Stomach (tissue), 19 donors: ENCODE measurements around the gene KCNK1. TPM values are rescaled to one million over a fixed set of nuclear protein-coding genes. Genes with fewer than 3 reads are reported as not detected.

Experiments
- DNase-seq, 2 donors: peaks; one replicate each; pipeline versions ENCODE4 v3.0.0 to v3.0.0-alpha.2; 2013 to 2019
- H3K27ac ChIP-seq, 5 donors: fragments of 200-600 bp in 4 of 5; sonication (generic) in 4 of 5; one replicate each; pipeline ENCODE4 v1.5.1; 2013 to 2019; ENCODE audit warnings: mild to moderate bottlenecking in 1 of 5, moderate library complexity in 1 of 5
- H3K27me3 ChIP-seq, 3 donors: fragments of 200-600 bp; sonication (generic); one replicate each; pipeline ENCODE4 v1.5.1; 2017 to 2019; ENCODE audit warnings: mixed run types in 1 of 3
- H3K36me3 ChIP-seq, 4 donors: fragments of 200-600 bp; sonication (generic); 1 replicate in 3 of 4; 2 replicates in 1 of 4; pipeline ENCODE4 v1.5.1; 2016 to 2019
- H3K4me1 ChIP-seq, 4 donors: fragments of 200-600 bp; sonication (generic); one replicate each; pipeline ENCODE4 v1.5.1; 2016 to 2019
- H3K4me3 ChIP-seq, 4 donors: fragments of 200-600 bp; sonication (generic) in 3 of 4; one replicate each; pipeline ENCODE4 v1.5.1; 2016 to 2019; ENCODE audit warnings: mild to moderate bottlenecking in 1 of 4
- H3K9me3 ChIP-seq, 4 donors: fragments of 200-600 bp; sonication (generic); one replicate each; pipeline ENCODE4 v1.5.1; 2016 to 2019
- CTCF ChIP-seq, 7 experiments: fragments of 450-650 bp in 4 of 7; fragments of 200-600 bp in 3 of 7; sonication (generic) in 3 of 7; IDR thresholded peaks; one replicate each; pipeline ENCODE4 v1.5.1; 2016 to 2019; ENCODE audit warnings: antibody characterized with exemption in 7 of 7, control low read depth in 2 of 7, mild to moderate bottlenecking in 1 of 7
- EP300 ChIP-seq: sonication (generic); formaldehyde crosslinking; IDR thresholded peaks from one replicate; pipeline ENCODE4 v1.6.1; 2017; ENCODE audit warnings: antibody characterized with exemption
- POLR2A ChIP-seq, 4 donors: fragments of 450-650 bp; IDR thresholded peaks; one replicate each; pipeline ENCODE4 v1.6.1; 2016; ENCODE audit warnings: antibody characterized with exemption in 4 of 4, control low read depth in 2 of 4, mild to moderate bottlenecking in 1 of 4, moderate library complexity in 1 of 4
- POLR2AphosphoS5 ChIP-seq, 3 donors: sonication (generic); formaldehyde crosslinking; IDR thresholded peaks; one replicate each; pipeline ENCODE4 v1.6.1; 2016; ENCODE audit warnings: antibody characterized with exemption in 3 of 3
- WGBS, 5 donors: extraction: QIAGEN DNeasy Blood & Tissue Kit in 3 of 5; methylation state at CpG; one replicate each; pipeline versions ENCODE4 v1.1.5 to v1.1.7; 2013 to 2018; 5-methylcytosine and 5-hydroxymethylcytosine counted together
- intact Hi-C: fragments of 100-400 bp; cut with DNase I; formaldehyde crosslinking; loops from one replicate; pipeline ENCODE4 v1.15.1; 2023; ENCODE audit warnings: low total_unique reads
- long read RNA-seq, 10 donors: transcript quantifications; one replicate each; lab custom pipeline, GENCODE V29; 2026
- polyA plus RNA-seq, 3 donors: library from polyadenylated mRNA; stranded (reverse); fragments of 200-250 nt; gene quantifications; one replicate each; pipeline ENCODE4 v1.2.3, GENCODE V29; 2013
- total RNA-seq, 5 donors: library from RNA; depleted of rRNA; stranded (reverse); fragments of >200 nt; gene quantifications; one replicate each; pipeline versions ENCODE4 v1.1.0 to v1.2.3, GENCODE V29; 2014 to 2016
- donor health status: healthy with polysubstance abuse.
- donor health status: Bipolar disorder and iron deficiency.
- donor health status: healthy.

KCNK1 gene
- total RNA-seq (10 to 100 TPM in 2 of 5 donors, 1 to 10 TPM in 3; 4.1 to 52.5 (median 5.8) TPM), polyA plus RNA-seq (10 to 100 TPM in 2 of 3 donors, 1 to 10 TPM in 1; 7.6 to 20.9 (median 11.5) TPM)
- long read RNA-seq, donor 1, transcript KCNK1-202 (3 exons, 2,161 nt): major isoform, 5 of 5 reads
- long read RNA-seq, donor 1, partial matches to known transcripts: 0 of 5 reads
- long read RNA-seq, donor 1, other reads (novel, unspliced or antisense): 0 of 5 reads
- long read RNA-seq, donor 2, transcript KCNK1-202 (3 exons, 2,161 nt): major isoform, 11 of 11 reads
- long read RNA-seq, donor 2, partial matches to known transcripts: 0 of 11 reads
- long read RNA-seq, donor 2, other reads (novel, unspliced or antisense): 0 of 11 reads
- long read RNA-seq, donor 3, transcript KCNK1-202 (3 exons, 2,161 nt): major isoform, 5 of 5 reads
- long read RNA-seq, donor 3, partial matches to known transcripts: 0 of 5 reads
- long read RNA-seq, donor 3, other reads (novel, unspliced or antisense): 0 of 5 reads
- long read RNA-seq, donor 4, partial matches to known transcripts: 0 of 1 reads
- long read RNA-seq, donor 4, other reads (novel, unspliced or antisense): 0 of 1 reads
- long read RNA-seq, donor 5, partial matches to known transcripts: 0 of 4 reads
- long read RNA-seq, donor 5, other reads (novel, unspliced or antisense): 0 of 4 reads
- long read RNA-seq, donor 6: 0 reads
- long read RNA-seq, donor 7, transcript KCNK1-202 (3 exons, 2,161 nt): major isoform, 13 of 13 reads
- long read RNA-seq, donor 7, partial matches to known transcripts: 0 of 13 reads
- long read RNA-seq, donor 7, other reads (novel, unspliced or antisense): 0 of 13 reads
- long read RNA-seq, donor 8, partial matches to known transcripts: 0 of 3 reads
- long read RNA-seq, donor 8, other reads (novel, unspliced or antisense): 0 of 3 reads
- long read RNA-seq, donor 9, partial matches to known transcripts: 0 of 3 reads
- long read RNA-seq, donor 9, other reads (novel, unspliced or antisense): 0 of 3 reads
- long read RNA-seq, donor 10, transcript KCNK1-202 (3 exons, 2,161 nt): major isoform, 9 of 9 reads
- long read RNA-seq, donor 10, partial matches to known transcripts: 0 of 9 reads
- long read RNA-seq, donor 10, other reads (novel, unspliced or antisense): 0 of 9 reads

GRCh38 chr1:233613252-233614172, at the start of gene KCNK1:
TSS of gene KCNK1 (plus strand) at chr1:233614106. CDS start at chr1:233614172, 66 bp downstream.
- Histone ChIP-seq H3K27me3 (peaks cover 0 to 40% (median 0%) of the 10 kb centered on the region in 3 donors), H3K9me3 (no peaks in the 10 kb centered on the region), H3K27ac (peak within 1 kb of the TSS; percentile 84 to 93 (median 90)), H3K4me3 (peak within 1 kb of the TSS; percentile 55 to 61 (median 56)), H3K36me3 (no peaks in the 10 kb centered on the region), H3K4me1 (peaks cover 5 to 21% (median 11%) of the 10 kb centered on the region in 4 donors)
- 0 to 4% (median 2%) methylated on average over 28 to 70 of the region's 70 CpGs for WGBS, 5 donors
- intact Hi-C loops: no loop called here
- peak in 2 of 3 donors; percentile 77 to 79 for TF ChIP-seq POLR2AphosphoS5 (IDR thresholded peaks at IDR 0.05)
- no peak for TF ChIP-seq CTCF (IDR thresholded peaks at IDR 0.05)
- no peak for TF ChIP-seq EP300
- TF ChIP-seq POLR2A (IDR thresholded peaks at IDR 0.05): peak in 1 of 4 donors; percentile 55
- peak; percentile 86 to 92 for DNase-seq

- intact Hi-C loops: no loop called here
- WGBS, 5 donors: 83 to 94% (median 93%) methylated on average over 2 of the region's 2 CpGs
- TF ChIP-seq CTCF (IDR thresholded peaks at IDR 0.05) (no peak), POLR2A (IDR thresholded peaks at IDR 0.05) (no peak), POLR2AphosphoS5 (IDR thresholded peaks at IDR 0.05) (no peak), EP300 (no peak)
These were observed 48.6 kb upstream of the KCNK1 start for GRCh38 chr1:233565313-233565712.

GRCh38 chr1:233566886-233567285, 47.0 kb upstream of the KCNK1 start:
- no peak overlapping the region for H3K27ac ChIP-seq
- TF ChIP-seq POLR2A (IDR thresholded peaks at IDR 0.05) (no peak), POLR2AphosphoS5 (IDR thresholded peaks at IDR 0.05) (no peak), CTCF (IDR thresholded peaks at IDR 0.05) (no peak), EP300 (no peak)
- no peaks in the 10 kb centered on the region for H3K27me3 ChIP-seq
- DNase-seq: no peak
- H3K36me3 ChIP-seq: no peaks in the 10 kb centered on the region
- intact Hi-C loops: no loop called here
- peaks cover 0 to 8% (median 3%) of the 10 kb centered on the region in 4 donors for H3K9me3 ChIP-seq
- no peak overlapping the region for H3K4me3 ChIP-seq
- no peaks in the 10 kb centered on the region for H3K4me1 ChIP-seq
- WGBS, 5 donors: 56 to 71% (median 60%) methylated on average over 2 of the region's 2 CpGs

More at GRCh38 chr1:233565313-233565712, 48.6 kb upstream of the KCNK1 start:
- Histone ChIP-seq H3K9me3 (peaks cover 0 to 18% (median 12%) of the 10 kb centered on the region in 4 donors), H3K4me1 (no peaks in the 10 kb centered on the region), H3K4me3 (no peak overlapping the region), H3K36me3 (no peaks in the 10 kb centered on the region), H3K27me3 (no peaks in the 10 kb centered on the region), H3K27ac (no peak overlapping the region)
- no peak for DNase-seq
